K562 (cell line): Measurements from ENCODE around the gene SESN2. TPM values are rescaled to one million over a fixed set of nuclear protein-coding genes. Genes with fewer than 3 reads are reported as not detected.

Experiments
- CREB3 ChIP-seq: fragments of 450-650 bp; conservative IDR thresholded peaks from 2 replicates; pipeline ENCODE4 v1.6.1; 2016; ENCODE audit warnings: missing genetic modification characterization, low read depth, mild to moderate bottlenecking, missing compliant biosample characterization, moderate library complexity
- POLR2AphosphoS5 ChIP-seq: IDR thresholded peaks from 2 replicates; pipeline ENCODE4 v1.6.1; 2011; ENCODE audit warnings: mild to moderate bottlenecking, low read depth, low read length, moderate library complexity; ENCODE audit not compliant: control insufficient read depth, insufficient read depth
- POLR2G ChIP-seq: fragments of 200-400 bp; formaldehyde crosslinking; IDR thresholded peaks from 2 replicates; pipeline ENCODE4 v1.6.1; 2017; ENCODE audit warnings: low read depth, mild to moderate bottlenecking, antibody characterized with exemption, low read length, moderate library complexity
- RBM22 ChIP-seq: fragments of 200-400 bp; formaldehyde crosslinking; IDR thresholded peaks from 2 replicates; pipeline ENCODE4 v1.6.1; 2018; ENCODE audit warnings: low read length, low read depth; ENCODE audit not compliant: poor library complexity, severe bottlenecking
- RBM34 ChIP-seq: fragments of 200-400 bp; formaldehyde crosslinking; IDR thresholded peaks from 2 replicates; pipeline ENCODE4 v1.6.1; 2018; ENCODE audit warnings: low read length, borderline replicate concordance; ENCODE audit not compliant: insufficient read depth
- STAT6 ChIP-seq: sonication (generic); formaldehyde crosslinking; IDR thresholded peaks from 2 replicates; pipeline ENCODE4 v1.8.1; 2023; ENCODE audit warnings: mild to moderate bottlenecking, missing genetic modification reagents
- TCF3 ChIP-seq: sonication (generic); formaldehyde crosslinking; IDR thresholded peaks from 2 replicates; pipeline ENCODE4 v1.4.0; 2020; ENCODE audit warnings: mild to moderate bottlenecking, missing genetic modification reagents
- USF1 ChIP-seq: sonication (generic); formaldehyde crosslinking; IDR thresholded peaks from 2 replicates; pipeline ENCODE4 v1.9.0; 2022; ENCODE audit warnings: mild to moderate bottlenecking, missing genetic modification reagents
- ZNF146 ChIP-seq: IDR thresholded peaks from one replicate; pipeline ENCODE4 v1.6.1; 2018; ENCODE audit warnings: missing compliant biosample characterization; ENCODE audit not compliant: unreplicated experiment
- ZNF318 ChIP-seq, 2 experiments: fragments of 450-650 bp; IDR thresholded peaks; 2 replicates each; pipeline ENCODE4 v1.6.1; 2016; ENCODE audit warnings: mild to moderate bottlenecking in 2 of 2, borderline replicate concordance in 1 of 2, low read depth in 1 of 2, moderate library complexity in 1 of 2
- ZNF395 ChIP-seq: fragments of 200-800 bp; sonication (Bioruptor generic); IDR thresholded peaks from 2 replicates; pipeline ENCODE4 v1.6.1; 2017; ENCODE audit warnings: missing genetic modification characterization, missing compliant biosample characterization
- polyA plus RNA-seq, 8 experiments: library from polyadenylated mRNA; depleted of rRNA in 4 of 8; stranded (reverse) in 5 of 8; unstranded in 3 of 8; fragments of >200 nt; fragmentation: Nextera tagmentation in 2 of 8; fragmentation: Illumina TruSeq in 1 of 8; extraction: Ambion mirVana in 2 of 8; extraction: Trizol in 1 of 8; gene quantifications; 2 replicates each; pipeline versions ENCODE4 v1.2.1 to v1.2.3, GENCODE V29; 2011 to 2014; ENCODE audit warnings: inconsistent platforms in 1 of 8, missing spikeins in 1 of 8
- total RNA-seq, 7 experiments: library from RNA; depleted of rRNA in 6 of 7; stranded (reverse); fragments of >200 nt in 6 of 7; fragmentation: Illumina TruSeq in 2 of 7; extraction: Trizol in 2 of 7; gene quantifications; 2 replicates each; pipeline versions ENCODE4 v1.2.1 to v1.2.3, GENCODE V29; 2011 to 2021; ENCODE audit warnings: low replicate concordance in 1 of 7

The SESN2 gene
- total and polyA plus RNA-seq, 9 of the 15 experiments (the other 6 are each of a cell fraction or from before 2014, with no cell fraction given): 3.7 to 71.3 (median 16.8) TPM

GRCh38 chr1:28273216-28273860, 14.0 kb downstream of the SESN2 start (continued):
- no peak for TF ChIP-seq ZNF318 (IDR thresholded peaks at IDR 0.05; ENCODE audit: borderline replicate concordance in 1 of 2, low read depth in 1 of 2)
- peak; percentile 15 for TF ChIP-seq ZNF146 (CRISPR knock-in tag)
- peak; percentile 59 for TF ChIP-seq POLR2G
- 0 out of 2 replicates have a peak, but pooled peaks have one; percentile 15 for TF ChIP-seq USF1 (CRISPR knock-in tag)
- peak; percentile 91 for TF ChIP-seq RBM22
- no peak for TF ChIP-seq STAT6 (CRISPR knock-in tag)
- TF ChIP-seq RBM34: no peak
- TF ChIP-seq POLR2AphosphoS5: peak; percentile 16; the same call in 1 of the 2 replicates
- TF ChIP-seq ZNF395: no peak
- no peak for TF ChIP-seq TCF3
- no peak for TF ChIP-seq CREB3 (tag)
